ENCODE measurements around the gene PRKRA. TPM values are rescaled to one million over a fixed set of nuclear protein-coding genes. Genes with fewer than 3 reads are reported as not detected.

Gene PRKRA
- 10 to 100 TPM; 37.7 to 57.7 (median 39.6) TPM for polyA plus RNA-seq

GRCh38 chr2:178450774-178451525 lies at the start of gene PRKRA, which contains the start of gene PJVK:
PRKRA (minus strand) TSS chr2:178451175; CDS start chr2:178451030, 145 bp downstream.
PJVK (plus strand) TSS chr2:178451378; CDS start chr2:178453410, 2,032 bp downstream.
- Mint-ChIP-seq H3K4me3 (peak within 1 kb of the TSS; percentile 88 to 94 (median 90)), H3K4me1 (peaks cover 24 to 32% of the 10 kb centered on the region in 2 donors), H3K27me3 (ENCODE audit: low read depth in 3 of 3) (peaks cover 10 to 17% (median 12%) of the 10 kb centered on the region in 3 donors), H3K36me3 (peaks cover 4 to 17% (median 4%) of the 10 kb centered on the region in 3 donors), H3K27ac (peak within 1 kb of the TSS; percentile 79 to 96 (median 92)), H3K9me3 (no peaks in the 10 kb centered on the region)
- peak; percentile 95 to 96 (median 96) for DNase-seq

- DNase-seq = no peak
- Mint-ChIP-seq H3K27me3 (ENCODE audit: low read depth in 3 of 3) (peaks cover 0 to 4% (median 0%) of the 10 kb centered on the region in 3 donors), H3K4me3 (no peak overlapping the region), H3K36me3 (peaks cover 24 to 61% (median 31%) of the 10 kb centered on the region in 3 donors), H3K4me1 (no peaks in the 10 kb centered on the region), H3K9me3 (no peaks in the 10 kb centered on the region), H3K27ac (no peak overlapping the region)
Measured at GRCh38 chr2:178499640-178500039, 48.7 kb upstream of the PRKRA start.

GRCh38 chr2:178498137-178498536 lies 47.2 kb upstream of the PRKRA start:
- no peaks in the 10 kb centered on the region for H3K9me3 Mint-ChIP-seq
- peaks cover 24 to 60% (median 37%) of the 10 kb centered on the region in 3 donors for H3K36me3 Mint-ChIP-seq
- H3K27me3 Mint-ChIP-seq (ENCODE audit: low read depth in 3 of 3) = peaks cover 0 to 4% (median 2%) of the 10 kb centered on the region in 3 donors
- H3K4me3 Mint-ChIP-seq = no peak overlapping the region
- H3K4me1 Mint-ChIP-seq = no peaks in the 10 kb centered on the region
- DNase-seq = no peak
- peak overlapping the region in 1 of 6 donors; percentile 24 for H3K27ac Mint-ChIP-seq

- Mint-ChIP-seq H3K27ac (peak overlapping the region in 1 of 6 donors; percentile 4), H3K4me1 (no peaks in the 10 kb centered on the region), H3K36me3 (peaks cover 22 to 47% (median 30%) of the 10 kb centered on the region in 3 donors), H3K4me3 (no peak overlapping the region), H3K9me3 (no peaks in the 10 kb centered on the region), H3K27me3 (ENCODE audit: low read depth in 3 of 3) (peaks cover 0 to 2% (median 2%) of the 10 kb centered on the region in 3 donors)
- no peak for DNase-seq
Measured at GRCh38 chr2:178496049-178496448, 45.1 kb upstream of the PRKRA start.

- peaks cover 10 to 25% of the 10 kb centered on the region in 2 donors for H3K4me1 Mint-ChIP-seq
- no peaks in the 10 kb centered on the region for H3K9me3 Mint-ChIP-seq
- DNase-seq = no peak
- H3K4me3 Mint-ChIP-seq = no peak overlapping the region
- H3K27me3 Mint-ChIP-seq (ENCODE audit: low read depth in 3 of 3) = peaks cover 0 to 3% (median 0%) of the 10 kb centered on the region in 3 donors
- no peak overlapping the region for H3K27ac Mint-ChIP-seq
- H3K36me3 Mint-ChIP-seq = peaks cover 18 to 48% (median 27%) of the 10 kb centered on the region in 3 donors
Measured at GRCh38 chr2:178491612-178492011, 40.6 kb upstream of the PRKRA start.

- H3K27ac Mint-ChIP-seq = no peak overlapping the region
- peaks cover 3 to 4% (median 3%) of the 10 kb centered on the region in 3 donors for H3K27me3 Mint-ChIP-seq (ENCODE audit: low read depth in 3 of 3)
- no peak overlapping the region for H3K4me3 Mint-ChIP-seq
- H3K9me3 Mint-ChIP-seq = no peaks in the 10 kb centered on the region
- H3K36me3 Mint-ChIP-seq = peaks cover 11 to 21% (median 13%) of the 10 kb centered on the region in 3 donors
- peaks cover 42 to 63% of the 10 kb centered on the region in 2 donors for H3K4me1 Mint-ChIP-seq
- DNase-seq = no peak
Measured at GRCh38 chr2:178485356-178485755, 34.4 kb upstream of the PRKRA start.

GRCh38 chr2:178484245-178485041 lies 33.5 kb upstream of the PRKRA start:
- Mint-ChIP-seq H3K27me3 (ENCODE audit: low read depth in 3 of 3) (peaks cover 3 to 7% (median 4%) of the 10 kb centered on the region in 3 donors), H3K9me3 (no peaks in the 10 kb centered on the region), H3K4me1 (peaks cover 44 to 65% of the 10 kb centered on the region in 2 donors), H3K4me3 (no peak overlapping the region), H3K27ac (no peak overlapping the region), H3K36me3 (peaks cover 6 to 13% (median 9%) of the 10 kb centered on the region in 3 donors)
- DNase-seq = no peak

GRCh38 chr2:178482437-178482836 lies 31.5 kb upstream of the PRKRA start:
- Mint-ChIP-seq H3K4me3 (peak overlapping the region; percentile 29 to 96 (median 94)), H3K4me1 (peaks cover 51 to 66% of the 10 kb centered on the region in 2 donors), H3K9me3 (no peaks in the 10 kb centered on the region), H3K27ac (peak overlapping the region in 2 of 6 donors; percentile 28 to 45), H3K27me3 (ENCODE audit: low read depth in 3 of 3) (peaks cover 8 to 18% (median 10%) of the 10 kb centered on the region in 3 donors), H3K36me3 (peaks cover 5 to 9% (median 8%) of the 10 kb centered on the region in 3 donors)
- DNase-seq = no peak

- Mint-ChIP-seq H3K4me1 (peaks cover 47 to 50% of the 10 kb centered on the region in 2 donors), H3K27ac (peak within 1 kb of the TSS; percentile 97 to 99 (median 99)), H3K9me3 (no peaks in the 10 kb centered on the region), H3K36me3 (no peaks in the 10 kb centered on the region), H3K27me3 (ENCODE audit: low read depth in 3 of 3) (peaks cover 8 to 18% (median 10%) of the 10 kb centered on the region in 3 donors), H3K4me3 (peak within 1 kb of the TSS; percentile 95 to 99 (median 97))
- DNase-seq = peak; percentile 83 to 86 (median 86)
Measured at GRCh38 chr2:178480227-178481181, 29.5 kb upstream of the PRKRA start, which contains the start of gene PLEKHA3. PLEKHA3 (plus strand) TSS chr2:178480457; CDS start chr2:178480870, 413 bp downstream.

- H3K4me1 Mint-ChIP-seq = peaks cover 45 to 46% of the 10 kb centered on the region in 2 donors
- peaks cover 8 to 18% (median 10%) of the 10 kb centered on the region in 3 donors for H3K27me3 Mint-ChIP-seq (ENCODE audit: low read depth in 3 of 3)
- H3K4me3 Mint-ChIP-seq = peak overlapping the region; percentile 95 to 99 (median 97)
- H3K27ac Mint-ChIP-seq = peak overlapping the region; percentile 97 to 99 (median 99)
- H3K36me3 Mint-ChIP-seq = no peaks in the 10 kb centered on the region
- H3K9me3 Mint-ChIP-seq = no peaks in the 10 kb centered on the region
- no peak for DNase-seq
Measured at GRCh38 chr2:178479758-178480226, 28.8 kb upstream of the PRKRA start.

GRCh38 chr2:178479275-178479616 lies 28.3 kb upstream of the PRKRA start:
- no peaks in the 10 kb centered on the region for H3K9me3 Mint-ChIP-seq
- H3K27ac Mint-ChIP-seq = peak overlapping the region; percentile 97 to 99 (median 99)
- peaks cover 43 to 46% of the 10 kb centered on the region in 2 donors for H3K4me1 Mint-ChIP-seq
- H3K4me3 Mint-ChIP-seq = peak overlapping the region; percentile 95 to 99 (median 97)
- DNase-seq = no peak
- no peaks in the 10 kb centered on the region for H3K36me3 Mint-ChIP-seq
- H3K27me3 Mint-ChIP-seq (ENCODE audit: low read depth in 3 of 3) = peaks cover 8 to 18% (median 10%) of the 10 kb centered on the region in 3 donors

- Mint-ChIP-seq H3K4me1 (peaks cover 43 to 46% of the 10 kb centered on the region in 2 donors), H3K4me3 (peak within 1 kb of the TSS; percentile 95 to 99 (median 97)), H3K36me3 (no peaks in the 10 kb centered on the region), H3K27ac (peak within 1 kb of the TSS; percentile 97 to 99 (median 99)), H3K9me3 (no peaks in the 10 kb centered on the region), H3K27me3 (ENCODE audit: low read depth in 3 of 3) (peaks cover 8 to 18% (median 10%) of the 10 kb centered on the region in 3 donors)
- DNase-seq = peak; percentile 84 to 88 (median 87)
Measured at GRCh38 chr2:178478439-178479274, 27.7 kb upstream of the PRKRA start, which contains the start of gene FKBP7. FKBP7 (minus strand) TSS chr2:178478600; CDS start chr2:178478499, 101 bp downstream.

All from immature natural killer cell (primary cell).